GOT3 (cell line): ENCODE measurements around the gene COMMD7.

ENCODE experiments used
- DNase-seq: peaks from one replicate; lab custom pipeline; 2025; ENCODE audit warnings: mixed read lengths; lab: John Stamatoyannopoulos, UW

Gene COMMD7

DNA sequence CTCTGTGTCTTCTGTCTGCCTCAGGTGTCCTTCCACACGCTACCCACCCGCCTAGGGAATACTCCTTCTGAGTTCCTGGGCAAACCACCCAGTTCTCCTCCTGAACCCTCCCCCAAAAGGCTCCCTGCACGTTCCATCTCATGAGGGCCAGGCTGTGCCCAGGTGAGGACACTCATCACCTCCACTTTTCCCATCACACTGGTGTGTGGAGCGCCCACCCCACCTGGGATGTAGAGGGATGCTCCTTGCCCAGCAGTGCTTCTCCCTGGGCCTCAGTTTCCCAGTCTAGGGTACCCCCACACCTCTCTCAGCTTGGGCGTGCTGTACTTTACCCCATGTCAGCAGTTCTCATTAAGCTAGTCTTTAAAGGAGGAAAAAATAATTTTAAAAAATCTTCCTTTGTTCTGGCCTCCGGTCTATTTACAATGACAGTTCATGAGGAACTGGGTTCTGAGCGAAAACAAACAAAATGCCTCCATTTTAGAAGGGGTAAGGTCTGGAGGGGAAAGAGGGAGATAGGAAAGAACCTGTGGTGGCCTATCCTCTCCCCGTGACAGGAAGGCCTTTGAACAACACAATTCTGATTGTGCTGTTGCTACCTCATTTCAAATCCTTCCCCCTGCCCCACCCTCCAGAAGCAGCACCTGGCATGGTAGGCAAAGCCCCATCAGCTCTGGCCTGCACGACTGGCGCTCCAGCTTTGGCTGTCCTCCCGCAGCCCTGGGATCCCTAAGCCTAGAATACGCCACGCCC is 67.9 kb downstream of the COMMD7 start:
- DNase-seq, result no peak

DNA sequence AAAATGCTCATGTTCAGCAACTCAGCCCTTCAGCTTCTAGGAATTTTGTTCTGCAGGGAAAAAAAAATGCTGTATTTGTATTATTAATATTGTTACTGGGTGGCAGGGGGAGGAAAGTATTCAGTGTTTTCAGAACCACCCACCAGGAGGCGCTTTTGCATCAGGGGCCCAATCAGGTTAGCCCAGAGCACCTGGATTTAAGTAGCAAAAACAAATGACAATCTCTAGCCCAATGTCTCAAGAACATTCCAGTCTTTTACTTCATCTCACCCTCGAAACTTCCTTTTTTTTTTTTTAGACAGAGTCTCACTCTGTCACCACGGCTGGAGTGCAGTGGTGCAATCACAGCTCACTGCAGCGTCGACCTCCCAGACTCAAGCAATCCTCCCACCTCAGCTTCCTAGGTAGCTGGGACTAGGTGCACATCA is 68.9 kb downstream of the COMMD7 start:
- DNase-seq, result no peak

DNA sequence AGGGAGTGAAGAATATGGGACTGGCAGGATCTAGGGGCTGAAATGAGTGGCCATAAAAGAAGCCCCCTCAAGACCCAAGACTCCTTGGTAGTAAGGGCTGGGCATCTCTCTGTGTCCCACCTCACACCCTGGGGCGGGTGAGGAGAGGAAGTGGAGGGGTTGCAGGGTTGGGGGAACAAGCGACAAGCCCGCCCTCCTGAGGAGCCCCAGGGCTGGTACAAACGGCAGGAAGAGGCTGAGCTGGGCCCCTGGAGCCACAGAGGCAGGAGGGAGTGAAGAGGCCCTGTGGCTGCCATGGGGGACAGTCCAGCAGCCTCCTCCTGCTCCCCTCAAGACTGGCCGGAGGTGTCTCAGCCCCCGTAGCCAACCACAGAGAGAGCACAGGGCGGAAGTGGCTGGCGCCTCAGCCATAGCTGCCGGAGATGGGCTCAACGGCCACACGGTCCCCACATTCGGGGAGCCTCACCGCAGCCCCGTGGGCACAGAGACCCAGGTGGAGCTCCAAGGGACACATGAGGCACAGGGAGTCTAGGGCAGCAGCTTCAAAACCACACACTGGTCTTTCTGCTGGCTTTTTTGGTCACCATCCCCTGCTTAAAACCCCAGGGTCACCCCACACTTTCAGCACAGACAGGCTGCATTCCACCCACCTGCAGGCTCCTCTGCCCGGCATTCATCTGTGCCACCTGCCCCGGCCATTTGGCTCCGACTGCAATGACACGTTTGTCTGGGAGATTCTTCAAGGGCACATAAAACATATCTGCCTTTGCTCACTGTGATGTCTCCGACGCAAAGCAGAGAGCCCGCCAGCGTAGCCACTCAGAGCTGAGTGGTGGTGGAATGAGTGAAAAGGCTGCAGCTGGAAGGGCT is 70.0 kb downstream of the COMMD7 start:
- DNase-seq, result no peak

DNA sequence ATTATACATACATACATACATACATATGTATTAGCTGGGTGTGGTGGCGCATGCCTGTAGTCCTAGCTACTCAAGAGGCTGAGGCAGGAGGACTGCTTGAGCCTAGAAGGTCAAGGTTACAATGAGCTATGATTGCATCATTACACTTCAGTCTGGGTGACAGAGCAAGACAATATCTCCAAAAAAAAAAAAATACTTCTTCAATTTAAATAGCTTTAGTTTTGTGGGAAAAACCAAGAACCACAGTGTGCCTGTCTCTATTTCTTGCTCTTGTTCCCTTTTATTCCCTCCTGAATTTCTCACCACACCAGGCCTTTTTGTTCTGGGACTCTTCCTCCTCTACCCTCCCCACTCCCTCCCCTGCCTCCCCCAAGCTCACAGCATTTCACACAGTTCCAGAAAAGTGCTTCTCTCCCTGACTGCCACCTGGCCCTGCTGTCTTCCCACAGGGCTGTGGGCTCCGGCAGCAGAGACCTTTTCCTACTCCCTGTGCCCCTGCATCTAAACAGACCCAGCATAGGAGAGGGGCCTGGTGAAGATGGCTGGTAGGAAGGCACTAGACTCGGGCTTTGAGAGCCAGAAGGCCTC is 70.8 kb downstream of the COMMD7 start:
- no peak for DNase-seq

DNA sequence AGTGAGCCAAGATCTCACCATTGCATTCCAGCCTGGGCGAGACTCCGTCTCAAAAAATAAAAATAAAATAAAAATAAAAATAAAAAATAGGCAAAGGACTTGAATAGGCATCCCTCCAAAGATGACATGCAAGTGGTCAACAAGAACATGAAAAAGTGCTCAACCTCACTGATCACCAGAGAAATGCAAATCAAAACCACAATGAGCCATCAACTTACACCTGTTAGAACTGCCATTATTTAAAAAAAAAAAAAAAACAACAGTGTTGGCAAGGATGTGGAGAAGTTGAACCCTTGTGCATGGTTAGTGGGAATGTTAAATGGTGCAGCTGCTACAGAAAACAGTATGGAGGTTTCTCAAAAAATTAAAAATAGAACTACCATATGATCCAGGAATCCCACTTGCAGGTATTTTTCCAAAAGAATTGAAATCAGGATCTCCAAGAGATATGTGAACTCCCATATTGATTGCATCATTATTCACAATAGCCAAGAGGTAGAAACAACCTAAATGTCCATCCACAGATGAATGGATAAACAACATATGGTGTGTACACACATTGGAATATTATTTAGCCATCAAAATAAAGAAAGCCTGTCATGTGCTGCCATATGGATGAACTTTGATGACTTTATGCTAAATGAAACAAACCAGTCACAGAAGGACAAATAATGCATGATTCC is 72.4 kb downstream of the COMMD7 start:
- no peak for DNase-seq

DNA sequence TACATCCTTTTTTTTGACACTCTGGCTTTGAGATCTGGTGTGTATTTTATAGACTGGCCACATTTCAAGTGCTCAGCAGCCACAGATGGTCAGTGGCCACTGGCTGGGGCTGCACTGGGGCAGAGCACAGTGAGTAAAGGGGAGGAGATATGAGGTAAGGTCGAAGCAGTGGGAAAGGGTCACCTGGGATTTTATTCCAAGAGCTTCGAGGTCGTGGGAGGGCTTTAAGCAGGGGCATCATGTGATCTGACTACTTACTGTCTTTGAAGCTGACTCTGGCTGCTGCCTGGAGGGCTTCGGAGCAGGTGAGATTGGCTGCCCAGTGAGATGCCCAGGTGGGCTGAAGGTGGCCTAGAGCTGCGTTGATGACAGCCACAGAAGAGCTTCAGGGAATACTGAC is 76.2 kb downstream of the COMMD7 start:
- DNase-seq, result no peak

DNA sequence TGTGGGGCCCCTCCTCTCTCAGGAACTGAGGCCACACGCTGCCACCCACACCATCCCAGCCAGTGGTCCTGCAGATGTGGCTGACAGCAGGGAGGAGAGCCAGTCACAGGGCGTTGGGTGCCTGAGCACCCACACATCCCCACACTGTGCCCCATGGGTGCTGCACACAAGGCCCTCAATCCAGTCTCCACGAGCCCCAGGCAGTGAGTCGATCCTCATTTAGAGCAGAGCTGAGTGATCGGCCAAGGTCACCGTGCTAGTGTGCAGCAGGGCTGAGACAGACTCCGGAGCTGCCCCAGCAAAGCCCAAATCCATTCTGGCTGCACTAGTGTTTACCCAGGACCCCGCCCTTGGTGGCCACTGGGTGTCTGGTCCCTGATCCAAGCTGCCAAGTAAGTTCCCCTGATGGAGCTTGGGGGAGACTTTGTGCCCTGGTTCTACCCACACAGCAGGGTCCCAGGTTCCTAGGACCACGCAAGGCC is 78.5 kb downstream of the COMMD7 start:
- no peak for DNase-seq

DNA sequence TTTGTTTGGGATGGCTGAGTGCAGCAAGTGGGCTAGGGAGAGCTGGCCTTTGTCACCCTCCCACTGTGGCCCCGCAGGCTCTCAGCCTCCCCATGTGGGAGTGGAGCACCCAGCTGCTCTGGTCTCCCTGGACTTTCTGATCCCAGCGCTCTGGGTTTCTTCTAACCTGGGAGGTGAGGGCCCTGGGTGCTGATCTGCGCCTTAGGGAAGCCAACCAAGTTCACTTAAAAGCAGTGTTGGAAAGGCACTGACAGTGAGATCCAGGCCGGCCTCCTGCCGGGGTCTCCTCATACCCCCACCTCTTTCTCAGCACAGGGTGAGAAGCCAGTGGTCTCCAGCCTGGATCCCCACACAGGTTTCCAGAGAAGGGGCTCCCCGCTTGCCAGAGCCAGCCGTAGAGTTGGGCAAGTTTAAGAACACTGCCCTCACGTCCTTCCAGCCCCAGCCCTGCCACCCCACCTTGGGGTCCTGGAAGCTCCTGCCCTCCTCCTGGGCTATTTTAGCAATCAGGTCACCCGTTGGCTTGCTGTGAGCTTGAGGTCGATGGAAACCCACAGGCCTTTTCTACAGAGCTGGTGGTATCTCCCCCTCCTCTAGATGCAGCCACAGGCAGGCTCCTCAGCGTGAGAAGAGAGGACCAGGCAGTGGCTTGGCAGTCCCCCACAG is 79.1 kb downstream of the COMMD7 start:
- DNase-seq, result no peak

DNA sequence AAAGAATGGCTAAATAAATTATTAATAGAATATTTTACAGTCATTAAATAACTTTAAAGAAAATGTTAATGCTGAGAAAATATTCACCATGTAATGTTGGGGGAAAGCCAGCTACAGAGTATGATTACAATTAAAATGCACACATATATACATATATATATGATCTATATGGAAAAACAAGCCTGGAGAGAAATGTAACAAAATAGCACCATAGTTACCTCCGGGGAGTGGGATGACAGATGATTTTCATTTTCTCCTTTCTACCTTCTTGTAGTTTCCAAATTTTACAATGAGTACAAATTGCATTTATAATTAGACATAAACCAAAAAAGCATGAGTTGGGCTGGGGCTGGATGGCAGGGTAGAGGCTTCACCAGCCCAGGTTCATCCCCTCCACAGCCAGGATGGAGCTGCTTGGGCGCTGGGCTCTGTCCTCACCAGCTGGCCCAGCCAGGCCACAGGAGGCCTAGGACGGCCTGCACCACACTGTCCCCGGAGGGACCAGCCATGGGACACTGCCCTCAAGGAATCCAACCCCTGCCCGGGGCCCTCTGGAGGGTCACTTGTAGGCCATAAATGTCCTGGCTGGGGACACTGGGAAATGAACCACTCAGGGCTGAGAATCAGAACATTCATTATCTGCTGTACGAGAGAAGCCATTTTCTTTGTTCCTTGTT is 79.8 kb downstream of the COMMD7 start:
- DNase-seq, result no peak

DNA sequence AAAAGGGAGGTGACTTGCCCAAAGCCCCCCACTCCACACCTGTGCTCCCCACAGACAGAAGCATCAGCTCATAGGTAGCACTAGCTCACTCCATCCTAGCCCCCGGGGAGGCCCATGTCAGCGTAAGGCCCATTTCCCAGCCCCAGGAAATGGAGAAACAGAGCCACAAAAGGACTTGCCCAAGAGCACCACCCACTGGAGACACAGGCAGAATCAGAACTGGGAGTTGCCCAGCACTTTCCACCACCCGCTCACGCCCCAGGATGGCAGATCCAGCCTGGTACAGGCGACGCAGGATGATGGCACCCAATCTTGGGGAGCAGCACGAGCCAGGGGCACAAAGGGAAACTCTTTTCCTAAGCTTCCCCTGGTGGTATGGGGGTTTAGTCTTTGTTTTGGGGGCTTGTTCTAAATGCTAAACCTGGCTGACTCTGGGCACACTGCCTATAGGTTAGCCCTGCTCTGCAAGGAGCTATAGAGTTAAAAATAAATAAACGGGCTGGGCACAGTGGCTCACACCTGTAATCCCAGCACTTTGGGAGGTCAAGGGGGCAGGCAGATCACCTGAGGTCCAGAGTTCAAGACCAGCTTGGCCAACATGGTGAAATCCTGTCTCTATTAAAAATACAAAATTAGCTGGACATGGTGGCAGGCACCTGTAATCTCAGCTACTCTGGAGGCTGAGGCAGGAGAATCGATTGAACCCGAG is 81.3 kb downstream of the COMMD7 start:
- no peak for DNase-seq

DNA sequence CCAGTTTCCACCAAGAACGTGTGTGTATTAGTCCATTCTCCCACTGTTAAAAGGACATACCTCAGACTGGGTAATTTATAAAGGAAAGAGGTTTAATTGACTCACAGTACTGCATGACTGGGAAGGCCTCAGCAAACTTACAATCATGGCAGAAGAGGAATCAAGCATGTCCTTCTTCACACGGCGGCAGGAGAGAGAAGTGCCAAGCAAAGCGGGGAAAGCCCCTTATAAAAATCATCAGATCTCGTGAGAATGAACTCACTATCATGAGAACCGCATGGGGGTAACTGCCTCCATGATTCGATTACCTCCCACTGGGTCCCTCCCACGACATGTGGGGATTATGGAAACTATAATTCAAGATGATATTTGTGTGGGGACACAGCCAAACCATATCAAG is 82.6 kb downstream of the COMMD7 start:
- DNase-seq, result no peak

DNA sequence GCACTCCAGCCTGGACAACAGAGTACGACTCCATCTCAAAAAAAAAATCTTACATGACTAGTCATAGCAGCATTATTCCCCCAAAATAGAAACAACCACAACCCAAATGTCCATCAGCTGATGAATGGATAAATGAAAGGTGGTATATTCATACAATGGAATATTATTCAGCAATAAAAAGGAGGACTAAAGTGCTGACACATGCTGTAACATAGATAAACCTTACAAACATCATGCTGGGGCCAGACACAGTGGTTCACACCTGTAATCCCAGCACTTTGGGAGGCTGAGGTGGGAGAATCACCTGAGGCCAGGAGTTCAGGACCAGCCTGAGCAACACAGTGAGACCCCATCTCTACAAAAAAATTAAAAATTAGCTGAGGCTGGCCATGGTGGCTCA is 86.4 kb downstream of the COMMD7 start:
- no peak for DNase-seq

DNA sequence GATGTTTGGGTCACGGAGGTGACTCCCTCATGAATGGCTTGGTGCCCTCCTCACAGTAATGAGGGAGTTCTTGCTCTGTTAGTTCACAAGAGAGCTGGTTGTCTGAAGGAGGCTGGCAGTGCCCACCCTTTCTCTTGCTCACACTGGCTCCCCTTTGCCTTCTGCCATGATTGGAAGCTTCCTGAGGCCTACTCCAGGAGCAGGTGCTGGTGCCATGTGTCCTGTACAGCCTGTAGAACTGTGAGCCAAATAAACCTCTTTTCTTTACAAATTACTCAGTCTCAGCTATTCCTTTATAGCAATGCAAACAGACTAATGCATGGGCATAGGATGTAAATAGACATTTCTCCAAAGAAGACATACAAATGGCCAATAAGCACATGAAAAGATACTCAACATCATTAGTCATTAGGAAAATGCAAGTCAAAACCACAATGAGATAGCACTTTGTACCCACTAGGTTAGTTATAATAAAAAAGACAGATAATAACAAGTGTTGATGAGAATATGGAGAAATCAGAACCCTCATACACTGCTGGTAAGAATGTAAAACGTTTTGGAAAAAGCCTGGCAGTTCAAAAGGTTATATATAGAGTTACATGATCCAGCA is 87.3 kb downstream of the COMMD7 start:
- no peak for DNase-seq

DNA sequence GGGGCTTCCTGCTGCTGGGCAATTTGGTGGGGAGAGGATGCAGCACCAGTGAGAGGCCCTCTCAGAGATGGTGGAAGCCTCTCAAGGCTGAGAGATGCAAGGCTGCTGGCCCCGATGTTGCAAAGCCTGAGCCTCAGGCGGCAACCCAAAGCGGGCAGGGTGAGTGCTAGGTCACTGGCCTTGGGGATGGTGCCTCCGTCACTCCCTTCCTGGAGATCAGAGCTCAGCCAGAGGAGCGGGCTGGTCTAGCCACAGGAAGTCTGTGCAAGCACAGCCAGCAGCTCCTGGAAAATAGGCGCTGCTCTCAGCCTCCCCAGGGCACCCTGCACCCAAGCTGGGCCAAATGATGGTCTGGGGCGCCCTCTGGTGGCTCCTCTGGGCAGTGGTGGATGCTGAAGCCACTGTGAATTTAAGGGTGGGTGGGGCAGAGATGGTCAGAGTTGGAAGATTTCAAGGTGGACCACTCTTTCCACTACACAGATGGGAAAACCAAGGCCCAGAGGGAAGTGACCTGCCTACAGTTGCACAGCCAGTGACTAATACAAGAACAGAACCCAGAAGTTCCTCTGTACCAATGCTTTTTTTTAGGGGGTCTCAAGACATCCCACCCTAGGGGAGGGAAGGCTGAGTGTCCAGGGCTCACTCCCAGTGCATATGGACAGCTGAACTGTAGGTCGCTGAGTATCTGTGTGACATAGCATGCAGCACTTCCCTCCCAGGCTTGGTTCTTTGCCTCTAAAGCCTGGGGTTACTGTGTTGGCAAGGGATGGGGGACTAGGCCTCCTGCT is 90.3 kb downstream of the COMMD7 start:
- DNase-seq, result peak; percentile 73
